Colonic mucosa (tissue), 4 donors: ENCODE results near the gene BCR. TPM values are rescaled to one million over a fixed set of nuclear protein-coding genes. Genes with fewer than 3 reads are reported as not detected.

Experiments used
- DNase-seq: peaks from one replicate; pipeline ENCODE4 v3.0.0-alpha.2; 2020
- H3K27ac ChIP-seq: fragments of 200-600 bp; one replicate; pipeline ENCODE4 v1.8.0; 2021
- H3K27me3 ChIP-seq: fragments of 200-600 bp; one replicate; pipeline ENCODE4 v1.8.0; 2021
- H3K36me3 ChIP-seq: fragments of 200-600 bp; one replicate; pipeline ENCODE4 v1.8.0; 2021
- H3K4me1 ChIP-seq: fragments of 200-600 bp; one replicate; pipeline ENCODE4 v1.8.0; 2021; ENCODE audit warnings: mild to moderate bottlenecking
- H3K4me3 ChIP-seq: fragments of 200-600 bp; one replicate; pipeline ENCODE4 v1.8.0; 2021
- H3K9ac ChIP-seq, 2 donors: one replicate each; pipeline ENCODE4 v1.7.0; 2013; ENCODE audit warnings: control low read depth in 2 of 2, low read depth in 2 of 2, low read length in 2 of 2
- H3K9me3 ChIP-seq: fragments of 200-600 bp; one replicate; pipeline ENCODE4 v1.8.0; 2021
- CTCF ChIP-seq: fragments of 200-600 bp; IDR thresholded peaks from one replicate; pipeline ENCODE4 v1.8.0; 2022; ENCODE audit warnings: antibody characterized with exemption, mild to moderate bottlenecking
- intact Hi-C: fragments of 100-400 bp; cut with DNase I; formaldehyde crosslinking; loops from one replicate; pipeline ENCODE4 v1.14.1; 2022
- total RNA-seq, 2 donors: library from RNA; stranded (reverse); fragmentation: NEBNext Ultra II Directional in 1 of 2; extraction: Animal tissue kit (Norgen Biotek cat#: 25700) in 1 of 2; gene quantifications; one replicate each; pipeline ENCODE4 v1.2.1, GENCODE V29; 2021
- donor health status: healthy.
- donor health status: DM: no; HTN: no; CAD: no.
- donor health status: DM: no; HTN: no; CAD: no.

BCR gene
- total RNA-seq, 2 donors from 2014 or later, result 39.2 to 57.8 TPM

GRCh38 chr22:23253475-23254055, 73.3 kb downstream of the BCR start:
- intact Hi-C loops, result no loop called here
- H3K9ac ChIP-seq, result no peak overlapping the region
- no peak for DNase-seq
- no peaks in the 10 kb centered on the region for H3K27me3 ChIP-seq
- H3K36me3 ChIP-seq, result no peaks in the 10 kb centered on the region
- H3K4me3 ChIP-seq, result no peak overlapping the region
- no peak overlapping the region for H3K27ac ChIP-seq
- TF ChIP-seq CTCF, result no peak
- peaks cover 6% of the 10 kb centered on the region for H3K4me1 ChIP-seq
- no peaks in the 10 kb centered on the region for H3K9me3 ChIP-seq

- Histone ChIP-seq H3K9ac (no peak overlapping the region), H3K27ac (no peak overlapping the region), H3K36me3 (no peaks in the 10 kb centered on the region), H3K4me1 (peaks cover 6% of the 10 kb centered on the region), H3K27me3 (no peaks in the 10 kb centered on the region), H3K9me3 (no peaks in the 10 kb centered on the region), H3K4me3 (no peak overlapping the region)
- DNase-seq, result no peak
- TF ChIP-seq CTCF, result no peak
- intact Hi-C loops, result no loop called here
Observed at GRCh38 chr22:23255506-23256170, 75.3 kb downstream of the BCR start.

- Histone ChIP-seq H3K9ac (no peak overlapping the region), H3K4me3 (no peak overlapping the region), H3K27ac (peak overlapping the region; percentile 60), H3K4me1 (peaks cover 6% of the 10 kb centered on the region), H3K27me3 (no peaks in the 10 kb centered on the region), H3K9me3 (no peaks in the 10 kb centered on the region), H3K36me3 (no peaks in the 10 kb centered on the region)
- DNase-seq, result no peak
- no peak for TF ChIP-seq CTCF
- intact Hi-C loops, result no loop called here
Observed at GRCh38 chr22:23256171-23256932, 76.0 kb downstream of the BCR start.

- H3K27ac ChIP-seq, result peak overlapping the region; percentile 60
- H3K36me3 ChIP-seq, result no peaks in the 10 kb centered on the region
- no peak overlapping the region for H3K4me3 ChIP-seq
Observed at GRCh38 chr22:23256986-23257888, 76.9 kb downstream of the BCR start.

More at GRCh38 chr22:23256986-23257888, 76.9 kb downstream of the BCR start:
- Histone ChIP-seq H3K27me3 (no peaks in the 10 kb centered on the region), H3K9ac (peak overlapping the region in 1 of 2 donors; percentile 16), H3K4me1 (peaks cover 6% of the 10 kb centered on the region), H3K9me3 (no peaks in the 10 kb centered on the region)
- intact Hi-C loops, result no loop called here
- no peak for TF ChIP-seq CTCF
- peak; percentile 74 for DNase-seq
